Breast epithelium (tissue), 3 donors: ENCODE data around the gene CFAP70.

Source experiments
- CTCF ChIP-seq, 3 donors: fragments of 450-650 bp; IDR thresholded peaks; one replicate each; pipeline ENCODE4 v1.5.1; 2016 to 2017; ENCODE audit warnings: antibody characterized with exemption in 3 of 3, mild to moderate bottlenecking in 3 of 3, moderate library complexity in 3 of 3
- POLR2A ChIP-seq: fragments of 450-650 bp; IDR thresholded peaks from one replicate; pipeline ENCODE4 v1.6.1; 2016; ENCODE audit warnings: antibody characterized with exemption, mild to moderate bottlenecking, moderate library complexity
- POLR2AphosphoS5 ChIP-seq, 3 donors: sonication (generic); formaldehyde crosslinking; IDR thresholded peaks; one replicate each; pipeline ENCODE4 v1.6.1; 2017; ENCODE audit warnings: antibody characterized with exemption in 3 of 3

- no peak for TF ChIP-seq CTCF (IDR thresholded peaks at IDR 0.05)
- TF ChIP-seq POLR2A, result no peak
- TF ChIP-seq POLR2AphosphoS5 (IDR thresholded peaks at IDR 0.05), result no peak
Observed at GRCh38 chr10:73359492-73359891, 828 bp upstream of the CFAP70 start.
